Mononuclear cell (primary cell): ENCODE data around the gene RFXANK. TPM values are rescaled to one million over a fixed set of nuclear protein-coding genes. Genes with fewer than 3 reads are reported as not detected.

Experiments used
- H3K27me3 ChIP-seq: 2 replicates; pipeline ENCODE4 v1.6.0; 2011; ENCODE audit warnings: low read length, control low read depth; ENCODE audit not compliant: insufficient read depth
- H3K4me1 ChIP-seq: 2 replicates; pipeline ENCODE4 v1.5.1; 2011; ENCODE audit warnings: mild to moderate bottlenecking, low read length, control low read depth; ENCODE audit not compliant: insufficient read depth
- H3K4me3 ChIP-seq: 2 replicates; pipeline ENCODE4 v1.5.1; 2011; ENCODE audit warnings: mild to moderate bottlenecking, low read length, moderate library complexity
- H3K9me3 ChIP-seq: 2 replicates; pipeline ENCODE4 v1.5.1; 2011; ENCODE audit warnings: low read depth, mild to moderate bottlenecking, control low read depth, low read length
- total RNA-seq: library from RNA; depleted of rRNA; stranded (reverse); fragments of >200 nt; gene quantifications from one replicate; pipeline ENCODE4 v1.2.3, GENCODE V29; 2012

RFXANK gene
- total RNA-seq, 1 donor, result 30.4 TPM

- H3K27me3 ChIP-seq, result no peaks in the 10 kb centered on the region
- H3K4me1 ChIP-seq, result peaks cover 36% of the 10 kb centered on the region
- no peaks in the 10 kb centered on the region for H3K9me3 ChIP-seq
- H3K4me3 ChIP-seq, result no peak overlapping the region
Observed at GRCh38 chr19:19185853-19186740, 6.0 kb upstream of the RFXANK start.

GRCh38 chr19:19186742-19187141, 5.3 kb upstream of the RFXANK start:
- Histone ChIP-seq H3K9me3 (no peaks in the 10 kb centered on the region), H3K4me3 (no peak overlapping the region), H3K27me3 (no peaks in the 10 kb centered on the region), H3K4me1 (peaks cover 40% of the 10 kb centered on the region)

GRCh38 chr19:19191768-19192077, 335 bp upstream of the RFXANK start:
- no peaks in the 10 kb centered on the region for H3K27me3 ChIP-seq
- H3K9me3 ChIP-seq, result no peaks in the 10 kb centered on the region
- peak overlapping the region; percentile 82 for H3K4me3 ChIP-seq
- H3K4me1 ChIP-seq, result peaks cover 54% of the 10 kb centered on the region

GRCh38 chr19:19192910-19193423, 909 bp downstream of the RFXANK start:
- Histone ChIP-seq H3K4me3 (peak overlapping the region; percentile 82), H3K27me3 (no peaks in the 10 kb centered on the region), H3K9me3 (no peaks in the 10 kb centered on the region), H3K4me1 (peaks cover 49% of the 10 kb centered on the region)

GRCh38 chr19:19193926-19194325, 1.9 kb downstream of the RFXANK start:
- peaks cover 45% of the 10 kb centered on the region for H3K4me1 ChIP-seq
- no peaks in the 10 kb centered on the region for H3K27me3 ChIP-seq
- no peak overlapping the region for H3K4me3 ChIP-seq
- H3K9me3 ChIP-seq, result no peaks in the 10 kb centered on the region

GRCh38 chr19:19201697-19202630, 9.9 kb downstream of the RFXANK start:
- Histone ChIP-seq H3K4me3 (no peak overlapping the region), H3K9me3 (no peaks in the 10 kb centered on the region), H3K4me1 (peaks cover 17% of the 10 kb centered on the region), H3K27me3 (no peaks in the 10 kb centered on the region)

- Histone ChIP-seq H3K9me3 (no peaks in the 10 kb centered on the region), H3K4me3 (peak overlapping the region; percentile 64), H3K4me1 (peaks cover 24% of the 10 kb centered on the region), H3K27me3 (no peaks in the 10 kb centered on the region)
Observed at GRCh38 chr19:19202707-19203011, 10.6 kb downstream of the RFXANK start.

- Histone ChIP-seq H3K27me3 (no peaks in the 10 kb centered on the region), H3K4me3 (peak within 1 kb of the TSS; percentile 64), H3K9me3 (no peaks in the 10 kb centered on the region), H3K4me1 (peaks cover 26% of the 10 kb centered on the region)
Observed at GRCh38 chr19:19203012-19203856, 11.2 kb downstream of the RFXANK start, which contains the start of gene NR2C2AP. Gene NR2C2AP (minus strand): TSS chr19:19203414. CDS start chr19:19203060, 354 bp downstream.

GRCh38 chr19:19204181-19204580, 12.1 kb downstream of the RFXANK start:
- Histone ChIP-seq H3K27me3 (no peaks in the 10 kb centered on the region), H3K4me3 (no peak overlapping the region), H3K9me3 (no peaks in the 10 kb centered on the region), H3K4me1 (peaks cover 26% of the 10 kb centered on the region)

GRCh38 chr19:19205416-19206410, 13.7 kb downstream of the RFXANK start:
- peaks cover 26% of the 10 kb centered on the region for H3K4me1 ChIP-seq
- H3K4me3 ChIP-seq, result no peak overlapping the region
- H3K9me3 ChIP-seq, result no peaks in the 10 kb centered on the region
- H3K27me3 ChIP-seq, result no peaks in the 10 kb centered on the region

GRCh38 chr19:19206938-19207337, 14.9 kb downstream of the RFXANK start:
- Histone ChIP-seq H3K27me3 (peaks cover 9% of the 10 kb centered on the region), H3K4me3 (no peak overlapping the region), H3K9me3 (no peaks in the 10 kb centered on the region), H3K4me1 (peaks cover 24% of the 10 kb centered on the region)

- H3K4me3 ChIP-seq, result no peak overlapping the region
- H3K9me3 ChIP-seq, result no peaks in the 10 kb centered on the region
- peaks cover 14% of the 10 kb centered on the region for H3K4me1 ChIP-seq
- H3K27me3 ChIP-seq, result peaks cover 16% of the 10 kb centered on the region
Observed at GRCh38 chr19:19207637-19208572, 15.8 kb downstream of the RFXANK start.

- H3K4me3 ChIP-seq, result no peak overlapping the region
- H3K4me1 ChIP-seq, result peaks cover 9% of the 10 kb centered on the region
- no peaks in the 10 kb centered on the region for H3K9me3 ChIP-seq
- peaks cover 26% of the 10 kb centered on the region for H3K27me3 ChIP-seq
Observed at GRCh38 chr19:19209372-19209771, 17.3 kb downstream of the RFXANK start.
